ENCODE data around the gene SOX6.

SOX6 gene

DNA sequence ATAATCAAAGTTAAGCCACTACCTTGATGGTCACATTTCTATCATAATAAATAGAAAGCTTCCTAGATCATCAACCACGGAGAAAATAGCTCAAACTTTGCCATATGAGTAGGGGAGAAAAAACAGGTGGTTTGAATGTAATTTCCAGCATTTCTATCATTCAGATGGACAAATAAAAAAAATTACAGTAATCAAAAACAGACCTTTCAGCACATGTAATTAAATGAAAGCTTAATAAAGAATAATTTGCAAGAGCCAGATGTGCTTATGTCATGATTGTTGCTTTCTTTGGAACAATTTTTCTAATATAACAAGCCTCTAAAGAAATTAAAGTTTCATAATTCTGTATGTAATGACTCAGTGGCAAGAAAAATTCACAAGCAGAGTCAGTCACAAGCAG is 297.0 kb downstream of the SOX6 start:
- H3K27ac Mint-ChIP-seq: no peak overlapping the region
- no peak for TF ChIP-seq CTCF (IDR thresholded peaks at IDR 0.05; ENCODE audit: unreplicated experiment in 3 of 3)
- H3K9me3 Mint-ChIP-seq: peaks cover 9% of the 10 kb centered on the region
- peaks cover 17% of the 10 kb centered on the region for H3K36me3 Mint-ChIP-seq (ENCODE audit: low read depth)
- no peak overlapping the region for H3K4me3 Mint-ChIP-seq
- H3K27me3 Mint-ChIP-seq (ENCODE audit: low read depth): no peaks in the 10 kb centered on the region
- no peaks in the 10 kb centered on the region for H3K4me1 Mint-ChIP-seq

DNA sequence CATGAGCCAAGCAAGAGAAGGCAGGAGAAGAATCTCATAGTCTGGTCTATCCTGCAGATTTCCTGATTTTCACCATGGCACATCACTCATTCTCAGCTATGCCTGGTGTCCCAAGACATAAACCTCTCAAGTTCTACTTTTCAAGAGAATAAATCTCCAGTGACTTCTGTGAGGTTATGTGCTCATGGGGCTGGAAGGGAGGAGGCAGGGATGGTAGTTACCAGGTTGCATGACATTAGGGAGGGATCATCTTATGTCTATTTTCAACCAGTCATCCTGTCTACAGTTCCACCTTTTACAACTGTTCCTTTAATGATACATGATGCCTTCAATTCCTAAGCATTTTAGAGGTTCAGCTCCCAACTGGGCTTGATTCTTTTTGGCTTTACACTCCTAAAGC is 297.7 kb downstream of the SOX6 start:
- no peaks in the 10 kb centered on the region for H3K27me3 Mint-ChIP-seq (ENCODE audit: low read depth)
- H3K9me3 Mint-ChIP-seq: peaks cover 9% of the 10 kb centered on the region
- H3K4me3 Mint-ChIP-seq: no peak overlapping the region
- no peak for TF ChIP-seq CTCF (IDR thresholded peaks at IDR 0.05; ENCODE audit: unreplicated experiment in 3 of 3)
- H3K36me3 Mint-ChIP-seq (ENCODE audit: low read depth): peaks cover 17% of the 10 kb centered on the region
- H3K27ac Mint-ChIP-seq: no peak overlapping the region
- H3K4me1 Mint-ChIP-seq: no peaks in the 10 kb centered on the region

GRCh38 chr11:16052750-16053149 is 303.6 kb downstream of the SOX6 start:
- H3K4me1 Mint-ChIP-seq: peaks cover 4% of the 10 kb centered on the region
- no peak for TF ChIP-seq CTCF (IDR thresholded peaks at IDR 0.05; ENCODE audit: unreplicated experiment in 3 of 3)
- peaks cover 34% of the 10 kb centered on the region for H3K36me3 Mint-ChIP-seq (ENCODE audit: low read depth)
- H3K27ac Mint-ChIP-seq: no peak overlapping the region
- H3K4me3 Mint-ChIP-seq: no peak overlapping the region
- peaks cover 13% of the 10 kb centered on the region for H3K9me3 Mint-ChIP-seq
- no peaks in the 10 kb centered on the region for H3K27me3 Mint-ChIP-seq (ENCODE audit: low read depth)

GRCh38 chr11:16049611-16050010 is 306.7 kb downstream of the SOX6 start:
- H3K9me3 Mint-ChIP-seq: peaks cover 13% of the 10 kb centered on the region
- TF ChIP-seq CTCF (IDR thresholded peaks at IDR 0.05; ENCODE audit: unreplicated experiment in 3 of 3): no peak
- H3K4me1 Mint-ChIP-seq: peaks cover 4% of the 10 kb centered on the region
- H3K36me3 Mint-ChIP-seq (ENCODE audit: low read depth): peaks cover 46% of the 10 kb centered on the region
- H3K27ac Mint-ChIP-seq: no peak overlapping the region
- H3K4me3 Mint-ChIP-seq: no peak overlapping the region
- H3K27me3 Mint-ChIP-seq (ENCODE audit: low read depth): no peaks in the 10 kb centered on the region

DNA sequence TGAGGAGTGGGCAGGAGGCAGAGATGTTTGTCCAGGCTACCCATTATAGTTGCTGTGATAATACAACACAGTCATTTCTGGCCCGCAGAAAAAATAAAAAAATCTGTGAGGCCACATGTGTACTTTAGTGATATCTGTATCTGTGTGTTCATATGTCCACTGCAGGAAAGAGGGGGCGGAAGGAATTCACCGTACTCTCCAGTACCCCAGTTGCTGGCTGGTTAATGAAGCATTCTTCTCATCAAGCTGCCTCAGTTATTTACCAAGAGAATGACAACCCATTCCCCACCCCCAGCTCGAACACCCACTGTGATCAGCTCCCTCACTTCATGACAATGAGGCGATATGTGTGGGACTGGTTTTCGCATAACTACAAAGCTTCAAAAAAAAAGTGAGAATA is 309.3 kb downstream of the SOX6 start:
- Mint-ChIP-seq H3K4me1 (peaks cover 4% of the 10 kb centered on the region), H3K27ac (no peak overlapping the region)

More for the DNA sequence above, 309.3 kb downstream of the SOX6 start:
- Mint-ChIP-seq H3K4me3 (no peak overlapping the region), H3K36me3 (ENCODE audit: low read depth) (peaks cover 31% of the 10 kb centered on the region), H3K9me3 (peaks cover 4% of the 10 kb centered on the region), H3K27me3 (ENCODE audit: low read depth) (no peaks in the 10 kb centered on the region)
- TF ChIP-seq CTCF (IDR thresholded peaks at IDR 0.05; ENCODE audit: unreplicated experiment in 3 of 3): no peak
